SIG-M5 treated with dmso at 0.1 percent for 504 hours (cell line): ENCODE results near the gene USF1.
"Not testable (repeated sequence)": the region's sequence is repeated elsewhere in the genome, so short reads cannot be mapped to it uniquely, and the experiment has no call there.

ENCODE experiments used
- DNase-seq: peaks from one replicate; lab custom pipeline; 2025; ENCODE audit not compliant: unreplicated experiment; lab: John Stamatoyannopoulos, UW

The USF1 gene

DNA sequence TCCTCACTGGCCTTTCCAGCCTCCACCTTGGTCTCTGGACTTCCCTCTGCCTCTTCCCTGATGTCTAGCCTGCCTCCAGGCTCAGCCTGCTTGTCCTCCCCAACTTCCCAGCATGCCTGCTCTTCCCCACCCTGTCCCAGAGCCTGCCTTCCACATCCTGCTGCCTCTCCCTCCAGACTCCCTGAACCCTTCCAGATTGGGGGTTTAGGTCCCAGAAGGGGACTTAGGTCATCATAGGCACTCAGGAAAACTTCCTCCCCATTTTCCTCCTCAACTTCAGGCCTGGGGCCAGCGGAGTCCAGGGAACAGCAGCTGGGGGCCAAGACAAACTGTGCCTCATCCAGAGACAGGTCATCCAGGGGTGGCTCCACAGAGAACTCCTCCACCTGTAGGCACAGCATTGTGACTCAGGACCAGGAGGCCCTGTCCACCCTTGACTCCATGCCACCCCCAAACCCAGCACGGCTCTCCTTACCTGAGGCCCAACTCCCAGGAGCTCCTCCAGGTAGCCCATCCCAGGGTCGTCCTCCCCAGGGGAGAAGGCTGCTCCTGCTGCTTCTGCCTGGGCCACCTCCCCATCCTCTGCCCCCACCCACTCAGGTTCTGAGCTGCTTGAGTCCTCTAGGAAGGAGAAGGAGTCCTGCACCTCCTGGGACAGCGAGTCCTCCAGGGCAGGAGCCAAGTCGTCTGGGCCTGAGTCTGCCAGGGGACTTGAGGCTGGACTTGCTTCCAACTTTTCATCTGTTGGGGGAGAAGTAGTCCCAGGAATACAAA is 3.4 kb upstream of the USF1 start:
- DNase-seq = no peak

DNA sequence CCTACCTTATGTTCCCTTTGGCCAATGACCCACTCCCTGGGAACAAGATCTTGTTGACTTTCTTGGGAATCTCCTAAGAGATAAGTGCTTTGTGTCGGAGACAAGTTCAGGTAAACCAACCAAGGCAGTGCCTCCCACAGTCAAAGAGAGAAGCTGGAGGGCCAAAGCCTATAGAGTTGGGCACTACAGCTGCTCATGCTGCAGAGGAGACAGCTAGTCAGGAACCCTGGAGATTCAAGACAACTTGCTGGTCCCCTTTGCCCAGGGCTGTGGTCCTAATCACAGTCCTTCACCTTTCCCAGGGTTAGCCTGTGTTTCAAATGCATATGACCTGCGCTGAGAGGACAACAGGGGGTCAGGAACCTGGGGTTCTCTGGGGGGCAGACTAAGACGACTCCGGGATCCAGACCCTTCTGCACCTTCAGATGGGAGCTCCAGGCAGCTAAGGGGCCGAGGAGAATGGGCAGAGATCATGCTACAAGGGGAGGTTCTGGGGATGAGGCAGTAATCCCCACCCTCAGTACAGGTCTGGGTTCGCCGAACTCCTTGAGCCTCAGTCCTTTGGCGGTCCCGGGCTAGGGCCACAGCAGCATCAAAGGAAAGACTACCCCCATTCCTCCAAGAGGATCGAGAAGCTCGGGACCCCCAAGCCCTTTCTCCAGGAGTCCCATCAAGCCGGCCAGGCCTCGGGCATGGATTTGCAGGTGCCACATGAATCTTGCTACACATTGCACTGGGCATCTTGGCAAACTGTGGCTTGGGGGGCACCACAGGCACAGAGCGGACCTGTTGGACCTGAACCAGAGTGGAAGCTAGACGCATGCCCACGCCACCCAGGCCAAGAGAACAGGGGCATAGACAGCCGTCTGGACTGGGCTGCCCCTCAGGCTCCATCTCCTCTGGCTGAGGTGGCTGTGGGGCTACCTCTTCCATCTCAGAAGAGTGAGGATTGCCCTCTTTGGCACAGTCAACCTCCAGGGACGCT is 2.0 kb upstream of the USF1 start:
- DNase-seq = no peak

DNA sequence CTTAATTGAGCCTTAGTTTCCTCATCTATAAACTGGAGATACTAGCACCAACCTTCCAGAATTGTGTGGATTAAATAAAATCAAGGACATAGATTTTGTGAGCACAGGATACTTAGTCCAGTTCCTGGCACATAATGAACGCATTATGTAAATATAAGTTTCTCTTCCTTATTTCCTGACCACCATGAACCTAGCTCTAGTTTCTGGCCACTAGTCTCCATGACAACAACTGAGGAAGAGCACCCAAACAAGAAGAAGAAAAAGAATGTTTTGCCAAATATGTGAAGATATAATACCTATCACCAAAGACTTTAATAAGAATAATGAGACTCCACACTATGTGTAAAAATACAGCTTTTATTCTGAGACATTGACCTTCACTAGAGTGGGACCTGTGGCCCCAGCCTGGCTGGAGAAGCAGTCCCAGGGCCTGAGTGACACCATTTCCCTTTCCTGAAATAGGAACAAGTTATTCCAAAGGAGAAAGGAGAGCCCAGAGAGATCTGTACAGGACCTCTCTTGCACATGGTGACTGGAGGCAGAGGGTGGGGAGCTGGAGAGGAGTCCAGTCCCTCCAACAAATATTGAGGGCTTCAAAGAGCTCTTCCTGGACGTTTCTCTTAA is 940 bp upstream of the USF1 start:
- DNase-seq = peak; percentile 95

DNA sequence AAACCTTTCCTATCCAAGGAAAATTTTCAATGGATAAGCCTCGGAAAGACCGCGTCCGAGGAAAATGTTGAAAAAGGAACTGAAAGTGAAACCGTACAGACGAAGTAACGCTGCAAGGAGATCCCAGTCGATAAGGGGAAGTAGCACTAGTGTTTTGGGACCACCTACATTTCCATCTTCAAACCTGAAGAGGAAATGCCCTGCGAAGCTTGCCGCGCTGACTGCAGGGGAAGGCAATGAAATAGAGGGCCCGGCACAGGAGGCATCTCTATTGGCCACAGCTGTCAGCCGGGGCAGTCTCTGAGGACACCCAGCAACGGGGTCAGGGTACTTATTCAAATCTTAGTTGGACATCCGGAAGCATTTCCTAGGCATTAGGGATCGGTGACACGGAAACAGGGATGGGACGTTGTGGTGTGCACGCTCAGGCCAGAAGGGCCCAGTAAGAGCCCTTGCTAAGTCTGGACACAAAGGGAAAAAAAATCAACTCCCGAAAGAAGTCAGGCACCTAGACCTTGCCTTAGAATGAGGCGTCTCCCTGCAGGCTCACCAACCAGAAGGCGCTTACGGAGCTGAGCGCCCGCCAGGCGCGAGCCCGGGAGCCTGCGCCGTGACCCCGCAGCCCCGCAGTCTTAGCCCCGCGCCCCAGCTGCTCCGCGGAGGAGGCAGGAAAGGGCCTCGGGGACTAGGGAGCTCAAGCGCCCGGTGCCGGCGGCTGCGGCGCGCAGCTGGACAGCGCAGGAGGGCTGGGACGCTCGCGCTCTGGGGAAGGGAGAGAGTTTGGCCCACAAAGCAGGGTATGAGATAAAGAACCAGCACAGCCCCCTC is 655 bp downstream of the USF1 start:
- peak; percentile 99 for DNase-seq

DNA sequence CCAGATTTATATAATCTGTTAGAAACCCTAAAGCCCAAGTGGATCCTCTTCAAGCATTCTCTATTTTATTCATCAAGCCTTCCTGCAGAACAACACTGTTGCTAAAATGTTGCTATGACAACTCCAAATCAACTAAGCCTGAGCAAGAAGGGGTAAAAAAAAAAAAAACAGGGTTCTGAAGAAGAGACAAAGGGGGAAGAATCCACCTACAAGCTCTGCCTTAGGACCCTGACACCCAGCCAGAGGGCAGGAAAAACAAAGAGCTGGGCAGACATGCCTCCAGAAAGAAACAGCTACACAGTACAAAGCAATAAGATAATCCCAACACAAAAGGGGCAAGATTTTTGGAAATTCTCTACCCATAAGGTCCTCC is 1.3 kb downstream of the USF1 start:
- peak; percentile 71 for DNase-seq

DNA sequence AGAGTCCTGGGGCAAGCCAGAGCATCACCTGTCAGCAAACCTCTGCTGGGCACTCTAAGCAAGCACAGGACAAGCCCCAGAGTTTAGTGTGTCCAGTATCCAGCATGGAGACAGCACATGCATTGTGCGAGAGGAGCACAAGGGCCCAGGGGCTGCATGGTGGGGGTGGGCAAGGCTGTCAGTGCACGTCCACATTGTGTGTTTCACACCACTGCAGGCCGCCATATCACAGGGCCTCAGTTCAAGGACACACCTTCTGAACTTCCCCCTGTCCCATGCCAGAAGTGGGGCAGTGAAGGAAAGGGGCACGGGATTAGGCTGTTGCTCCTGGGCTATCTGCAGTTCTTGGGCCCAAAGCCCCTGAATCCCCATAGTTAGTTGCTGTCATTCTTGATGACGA is 6.2 kb downstream of the USF1 start:
- no peak for DNase-seq

DNA sequence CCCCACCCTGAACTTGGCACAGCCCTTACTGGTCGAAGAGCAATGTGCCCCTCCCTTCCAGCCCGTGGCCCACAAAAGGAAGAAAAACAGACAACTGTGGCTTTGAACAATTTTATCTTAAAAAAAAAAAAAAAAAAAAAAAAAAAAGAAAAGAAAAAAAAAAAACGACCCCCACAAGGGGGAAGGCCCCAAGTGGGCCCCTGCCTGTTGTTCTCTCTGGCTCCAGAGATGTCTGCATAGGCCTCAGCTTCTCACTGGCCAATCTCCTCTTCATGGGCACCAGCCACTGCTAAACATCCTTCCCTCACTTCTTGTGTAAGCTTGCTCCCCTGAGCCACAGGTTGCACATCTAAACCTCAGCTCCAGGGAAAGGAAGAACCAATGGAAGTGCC is 6.6 kb downstream of the USF1 start:
- no peak for DNase-seq

DNA sequence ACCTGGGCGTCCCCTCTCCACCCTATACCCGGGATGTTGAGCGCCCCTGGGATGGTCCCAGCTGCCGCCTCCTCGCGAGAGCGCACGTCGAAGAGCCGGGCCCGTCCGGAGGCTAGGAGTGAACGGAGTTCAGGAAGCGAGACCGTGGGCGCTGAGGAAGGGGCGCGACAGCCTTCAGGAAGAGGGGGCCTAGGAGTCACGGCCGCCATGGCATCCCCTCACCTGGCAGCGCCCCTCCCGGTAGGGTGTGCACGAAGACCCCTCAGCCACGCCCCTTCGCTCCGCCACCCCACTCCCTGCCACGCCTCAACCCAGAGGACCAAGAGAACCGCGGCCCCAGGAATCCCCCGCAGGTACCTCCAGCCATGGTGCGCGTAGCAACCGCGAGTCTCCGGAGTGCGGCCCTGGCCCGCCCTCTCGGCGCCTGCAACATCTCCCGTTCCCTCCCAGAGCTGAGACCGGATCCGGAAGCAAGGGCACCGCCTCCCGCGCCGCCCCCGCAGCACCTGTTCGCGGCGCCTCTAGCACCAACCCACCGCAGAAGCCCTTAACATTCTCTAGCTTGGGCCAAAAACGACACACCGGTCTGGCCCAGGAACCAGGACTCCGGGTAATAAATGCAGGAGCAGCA is 7.1 kb downstream of the USF1 start, which contains the start of gene TSTD1:
Gene TSTD1 (minus strand): TSS at position 442 of the 631 bp plus-strand sequence. CDS start 75 bp downstream, at position 367.
- peak; percentile 19 for DNase-seq

DNA sequence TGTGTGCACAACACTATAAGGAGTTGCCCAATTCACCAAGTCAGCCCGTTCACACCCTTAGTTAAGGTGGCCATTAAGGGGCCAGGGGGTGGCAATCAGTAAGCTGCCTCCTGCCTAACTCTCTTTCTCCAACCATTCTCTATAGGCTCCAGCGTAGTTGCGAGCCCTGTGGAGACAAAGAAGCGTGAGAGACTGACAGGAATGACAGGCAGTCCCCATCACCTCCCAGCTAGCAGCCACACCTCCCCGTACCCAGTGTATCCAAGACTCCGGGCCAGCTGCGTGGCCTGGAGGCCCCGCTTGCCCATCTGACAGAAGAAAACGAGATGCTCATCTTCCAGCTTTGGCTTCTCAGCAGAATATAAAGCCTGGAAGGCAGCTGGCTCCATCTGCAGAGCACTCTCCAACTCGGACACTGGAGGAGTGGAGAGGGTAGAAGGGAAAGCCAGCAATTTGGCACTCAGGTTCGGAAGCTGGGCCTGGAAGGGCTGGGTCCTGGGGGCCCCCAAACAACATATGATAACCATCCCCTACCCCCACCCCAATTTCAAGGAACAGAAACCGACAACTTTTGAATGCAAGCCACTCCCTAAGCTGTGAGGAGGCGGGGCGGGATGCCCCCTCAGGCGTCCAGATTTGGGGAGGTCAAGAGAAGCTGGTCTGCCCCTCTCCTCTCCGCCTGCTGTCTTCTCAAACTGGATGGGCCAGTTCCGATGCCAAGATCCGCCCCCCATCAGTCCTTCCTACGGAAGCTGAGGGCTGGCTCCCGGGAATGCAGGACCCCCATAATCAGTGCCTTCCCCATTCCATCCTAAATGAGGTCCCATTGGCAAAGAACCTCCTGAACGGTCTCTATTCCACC is 7.9 kb downstream of the USF1 start:
- no peak for DNase-seq

DNA sequence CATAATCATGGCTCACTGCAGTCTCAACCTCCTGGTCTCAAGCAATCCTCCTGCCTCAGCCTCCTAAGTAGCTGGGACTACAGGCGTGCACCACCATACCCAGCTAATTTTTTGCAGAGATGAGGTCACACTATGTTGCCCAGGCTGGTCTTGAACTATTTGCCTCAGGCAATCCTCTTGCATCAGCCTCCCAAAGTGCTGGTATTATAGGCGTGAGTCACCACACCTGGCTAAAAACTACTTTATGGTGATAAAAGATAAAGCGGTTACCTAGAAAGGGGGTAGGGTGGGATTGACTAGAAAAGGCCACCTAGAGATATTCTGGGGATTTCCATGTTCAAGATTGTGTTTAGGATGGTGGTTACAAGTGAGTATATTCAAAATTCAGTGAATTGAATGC is 12.0 kb downstream of the USF1 start:
- no peak for DNase-seq

DNA sequence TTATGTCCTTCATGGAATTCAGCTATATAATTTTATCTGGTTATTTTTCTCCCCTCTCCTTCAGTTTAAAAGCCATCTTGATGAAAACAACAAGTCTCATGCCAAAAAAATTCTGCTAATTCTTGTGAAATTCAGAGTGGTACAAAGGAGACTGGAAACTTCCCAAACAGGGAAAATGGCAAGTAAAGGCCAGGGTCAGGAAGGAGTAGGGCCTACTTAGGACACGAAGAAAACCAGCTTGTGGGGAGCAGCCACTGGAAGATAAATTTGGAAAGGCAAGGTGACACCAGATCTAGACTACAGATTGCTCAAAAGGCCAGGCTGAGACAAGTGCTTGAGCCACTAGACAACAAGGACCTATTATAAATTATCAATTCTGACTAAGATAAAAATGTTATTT is 13.4 kb downstream of the USF1 start:
- DNase-seq = no peak

DNA sequence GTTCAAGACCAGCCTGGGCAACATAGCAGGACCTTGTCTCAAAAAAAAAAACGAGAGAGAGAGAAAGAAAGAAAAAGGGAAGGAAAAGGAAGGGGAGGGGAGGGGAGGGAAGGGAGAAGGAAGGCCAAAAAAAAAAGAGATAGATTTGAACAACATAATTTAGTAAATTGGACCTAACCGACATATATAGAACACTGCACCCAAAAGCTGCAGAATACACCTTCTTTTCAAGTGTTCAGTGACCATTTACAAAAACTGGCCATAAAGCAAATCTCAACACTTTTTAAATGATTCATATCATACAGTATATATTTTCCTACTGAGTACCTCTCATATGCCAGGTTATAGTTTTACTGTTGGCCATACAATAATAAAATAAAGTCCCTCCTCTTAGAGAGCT is 13.9 kb downstream of the USF1 start:
- DNase-seq = no peak

DNA sequence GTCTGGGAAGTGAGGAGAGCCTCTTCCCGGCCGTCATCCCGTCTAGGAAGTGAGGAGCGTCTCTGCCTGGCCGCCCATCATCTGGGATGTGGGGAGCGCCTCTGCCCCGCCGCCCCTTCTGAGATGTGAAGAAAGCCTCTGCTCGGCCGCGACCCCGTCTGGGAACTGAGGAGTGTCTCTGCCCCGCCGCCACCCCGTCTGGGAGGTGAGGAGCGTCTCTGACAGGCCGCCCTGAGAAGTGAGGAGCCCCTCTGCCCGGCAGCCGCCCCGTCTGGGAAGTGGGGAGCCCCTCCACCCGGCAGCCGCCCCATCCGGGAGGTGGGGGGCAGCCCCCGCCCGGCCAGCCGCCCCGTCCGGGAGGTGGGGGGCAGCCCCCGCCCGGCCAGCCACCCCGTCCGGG is 16.3 kb downstream of the USF1 start:
- DNase-seq = not testable (repeated sequence)

DNA sequence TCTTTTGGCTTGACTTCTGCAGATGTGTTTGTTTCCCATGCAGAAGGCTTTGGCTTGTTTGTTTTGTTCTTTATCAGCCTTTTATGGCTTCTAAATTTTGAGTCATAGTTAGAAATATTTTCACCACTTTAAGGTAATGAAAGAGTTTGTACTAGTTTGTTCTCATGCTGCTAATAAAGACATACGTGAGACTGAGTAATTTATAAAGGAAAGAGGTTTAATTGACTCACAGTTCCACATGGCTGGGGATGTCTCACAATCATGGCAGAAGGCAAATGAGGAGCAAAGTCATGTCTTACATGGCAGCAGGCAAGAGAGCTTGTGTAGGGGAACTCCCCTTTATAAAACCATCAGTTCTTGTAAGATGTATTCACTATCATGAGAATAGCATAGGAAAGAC is 18.8 kb downstream of the USF1 start:
- DNase-seq = not testable (repeated sequence)

DNA sequence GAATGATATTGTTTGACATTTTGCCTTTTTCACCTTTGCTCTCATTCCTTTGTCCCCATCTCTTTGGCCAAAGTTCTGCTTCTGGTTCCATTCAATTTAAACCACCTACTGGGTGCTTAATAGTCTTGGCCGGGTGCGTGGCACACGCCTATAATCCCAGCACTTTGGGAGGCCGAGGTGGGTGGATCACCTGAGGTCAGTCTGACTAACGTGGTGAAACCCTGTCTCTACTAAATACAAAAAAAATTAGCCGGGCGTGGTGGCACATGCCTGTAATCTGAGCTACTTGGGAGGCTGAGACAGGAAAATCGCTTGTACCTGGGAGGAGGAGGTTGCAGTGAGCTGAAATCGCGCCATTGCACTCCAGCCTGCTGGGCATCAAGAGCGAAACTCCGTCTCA is 23.3 kb downstream of the USF1 start:
- not testable (repeated sequence) for DNase-seq

DNA sequence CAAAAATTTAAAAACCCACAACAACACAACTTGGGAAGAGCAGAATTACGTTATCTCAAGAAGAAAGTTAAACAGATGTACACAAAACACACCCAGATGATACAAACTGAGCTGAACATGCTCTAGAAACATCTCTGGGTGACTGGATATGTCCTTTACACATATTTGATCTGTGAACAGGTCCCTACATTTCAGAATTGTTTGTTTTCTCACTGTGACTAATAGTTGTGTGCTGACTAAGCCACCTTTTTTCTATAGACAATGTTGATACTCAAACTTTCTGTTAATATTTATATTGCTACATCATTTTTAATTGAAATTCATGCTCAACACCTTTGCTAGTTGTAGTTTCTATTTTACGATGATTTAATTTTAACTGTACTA is 23.8 kb downstream of the USF1 start:
- DNase-seq = no peak

DNA sequence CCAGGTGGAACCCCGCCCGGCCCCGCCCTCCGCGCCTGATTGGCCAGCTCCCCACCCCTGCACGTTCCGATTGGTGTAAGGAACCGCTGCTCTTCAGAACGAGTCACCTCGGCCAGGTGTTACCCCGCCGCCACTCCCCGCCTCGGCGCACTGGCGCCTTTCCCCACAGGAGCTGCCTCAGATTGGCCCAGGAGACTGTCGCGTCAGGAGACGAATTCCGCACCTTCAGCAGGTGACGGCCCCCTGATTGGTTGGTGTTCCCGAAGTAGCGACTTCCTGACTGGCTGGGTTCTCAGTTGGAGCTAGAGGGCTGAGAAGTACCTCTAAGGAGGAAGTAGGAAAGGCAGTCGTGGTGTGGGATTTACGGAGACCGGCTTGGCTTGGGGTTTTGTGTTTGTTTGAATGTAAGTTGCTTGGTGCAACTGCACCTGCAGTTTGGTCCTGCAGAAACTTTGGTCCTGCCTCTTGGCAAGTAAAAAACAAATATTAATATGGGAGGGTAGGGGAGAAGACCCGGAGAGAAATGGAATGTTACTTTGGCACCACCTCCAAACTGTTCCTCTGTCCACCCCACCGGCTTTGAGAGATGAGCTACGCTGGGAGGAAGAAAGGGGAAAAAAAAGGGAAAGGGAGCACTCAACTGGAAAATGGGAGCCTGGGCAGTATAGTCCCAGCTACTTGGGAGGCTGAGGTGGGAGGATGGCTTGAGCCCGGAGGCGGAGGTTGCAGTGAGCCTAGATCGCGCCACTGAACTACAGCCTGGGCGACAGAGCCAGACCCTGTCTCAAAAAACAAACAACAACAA is 24.4 kb downstream of the USF1 start:
- DNase-seq = peak; percentile 98

DNA sequence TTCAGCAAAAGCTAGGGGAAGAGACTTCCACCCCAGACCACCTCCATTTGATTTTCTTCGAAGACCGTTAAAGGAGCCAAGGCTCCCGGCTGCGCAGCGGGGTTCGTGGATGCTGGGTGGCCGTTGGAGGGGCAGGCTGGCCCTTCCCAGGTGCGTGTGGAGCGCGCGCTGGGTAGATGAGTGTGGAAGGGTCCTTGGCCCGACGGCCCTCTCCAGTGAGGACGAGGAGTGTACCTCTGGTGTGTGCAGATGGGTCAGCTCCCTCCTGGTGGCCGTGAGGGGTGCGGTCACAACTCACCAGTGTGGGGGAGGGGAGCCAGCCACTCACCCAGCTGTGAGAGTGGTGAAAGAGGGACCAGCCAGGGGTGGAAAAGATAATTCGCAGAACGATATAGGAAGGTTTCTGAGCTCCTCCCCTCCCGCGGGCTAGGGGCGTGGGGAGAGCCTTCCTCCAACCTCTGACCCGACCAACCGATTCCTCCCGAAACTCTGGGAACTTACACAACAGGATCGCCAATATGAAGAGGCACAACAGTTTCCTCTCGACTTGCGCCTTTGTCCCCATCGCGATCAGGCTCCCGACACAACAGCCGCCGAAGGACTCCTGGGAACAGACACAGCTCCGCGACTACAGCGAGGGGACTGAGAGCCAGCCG is 25.1 kb downstream of the USF1 start, which contains the start of gene F11R:
Gene F11R (minus strand): TSS at position 644 of the 656 bp plus-strand sequence. CDS start 79 bp downstream, at position 565.
- peak; percentile 82 for DNase-seq
